PC-9 (cell line): ENCODE data around the gene LMX1B. TPM values are rescaled to one million over a fixed set of nuclear protein-coding genes. Genes with fewer than 3 reads are reported as not detected.

ENCODE experiments used
- BruUV-seq: library from RNA; stranded (reverse); fragments of 400-500 nt; replicated peaks from 2 replicates; lab custom pipeline; 2021; lab: Mats Ljungman, UMichigan
- CTCF ChIA-PET: fragments of 300-600 bp; sonication (Branson Sonifier 250); formaldehyde crosslinking; loops from one replicate; lab custom pipeline; 2022; ENCODE audit warnings: antibody characterized with exemption; lab: Charles Lee
- POLR2A ChIA-PET: fragments of 300-600 bp; sonication (Branson Sonifier 250); formaldehyde crosslinking; loops from one replicate; lab custom pipeline; 2022; ENCODE audit warnings: antibody characterized with exemption; ENCODE audit not compliant: unreplicated experiment; lab: Charles Lee
- DNase-seq, 2 experiments: peaks; one replicate each; pipeline versions ENCODE4 v3.0.0 to v3.0.0-alpha.2; 2015 to 2022; ENCODE audit warnings: mixed read lengths in 1 of 2
- H2AFZ ChIP-seq: fragments of 200-600 bp; sonication (generic); 2 replicates; pipeline ENCODE4 v1.8.1; 2017; ENCODE audit warnings: antibody characterized with exemption
- H3F3A ChIP-seq: fragments of 200-600 bp; sonication (generic); 2 replicates; pipeline ENCODE4 v1.8.1; 2017; ENCODE audit warnings: antibody characterized with exemption, mild to moderate bottlenecking, low read depth; ENCODE audit not compliant: insufficient read depth
- H3K27ac ChIP-seq: fragments of 200-600 bp; sonication (generic); 2 replicates; pipeline ENCODE4 v1.6.1; 2016; ENCODE audit warnings: mixed run types
- H3K27me3 ChIP-seq: fragments of 200-600 bp; sonication (generic); 2 replicates; pipeline ENCODE4 v1.6.1; 2016; ENCODE audit warnings: low read depth, mixed run types; ENCODE audit not compliant: insufficient read depth
- H3K36me3 ChIP-seq: fragments of 200-600 bp; sonication (generic); 2 replicates; pipeline ENCODE4 v1.6.1; 2016; ENCODE audit warnings: low read depth, mixed run types
- H3K4me1 ChIP-seq: fragments of 200-600 bp; sonication (generic); replicated peaks from 2 replicates; pipeline ENCODE4 v1.6.1; 2016; ENCODE audit warnings: mixed run types; ENCODE audit not compliant: insufficient read depth
- H3K4me2 ChIP-seq: fragments of 200-600 bp; sonication (generic); 2 replicates; pipeline ENCODE4 v1.6.1; 2017; ENCODE audit warnings: mixed run types
- H3K4me3 ChIP-seq: fragments of 200-600 bp; sonication (generic); 2 replicates; pipeline ENCODE4 v1.6.1; 2016; ENCODE audit warnings: mixed run types
- H3K79me2 ChIP-seq: fragments of 200-600 bp; sonication (generic); 2 replicates; pipeline ENCODE4 v1.6.1; 2017; ENCODE audit warnings: low read depth, mixed run types
- H3K9me2 ChIP-seq: fragments of 200-600 bp; sonication (generic); 2 replicates; pipeline ENCODE4 v1.8.1; 2017; ENCODE audit warnings: mild to moderate bottlenecking; ENCODE audit not compliant: insufficient read depth
- H3K9me3 ChIP-seq: fragments of 200-600 bp; sonication (generic); 2 replicates; pipeline ENCODE4 v1.8.1; 2016; ENCODE audit warnings: low read depth; ENCODE audit not compliant: insufficient read depth
- H4K20me1 ChIP-seq: fragments of 200-600 bp; sonication (generic); 2 replicates; pipeline ENCODE4 v1.8.1; 2017; ENCODE audit not compliant: insufficient read depth
- EZH2 ChIP-seq: fragments of 200-600 bp; sonication (generic); IDR thresholded peaks from 2 replicates; pipeline ENCODE4 v1.8.0; 2017; ENCODE audit warnings: antibody characterized with exemption, low read depth
- intact Hi-C: fragments of 100-400 bp; cut with micrococcal nuclease; formaldehyde crosslinking; loops from one replicate; pipeline ENCODE4 v1.10.0; 2022; ENCODE audit not compliant: unreplicated experiment
- total RNA-seq: library from RNA; stranded (reverse); gene quantifications from 2 replicates; pipeline ENCODE4 v1.2.3, GENCODE V29; 2021
- TF ChIP-seq, protein P1 (sequence below): fragments of 200-600 bp; sonication (generic); conservative IDR thresholded peaks from 2 replicates; pipeline ENCODE4 v1.6.1; 2017; ENCODE audit warnings: mixed run types, antibody characterized with exemption, mild to moderate bottlenecking, moderate library complexity

LMX1B gene
- total RNA-seq, 1 experiment from 2014 or later, result not detected

DNA sequence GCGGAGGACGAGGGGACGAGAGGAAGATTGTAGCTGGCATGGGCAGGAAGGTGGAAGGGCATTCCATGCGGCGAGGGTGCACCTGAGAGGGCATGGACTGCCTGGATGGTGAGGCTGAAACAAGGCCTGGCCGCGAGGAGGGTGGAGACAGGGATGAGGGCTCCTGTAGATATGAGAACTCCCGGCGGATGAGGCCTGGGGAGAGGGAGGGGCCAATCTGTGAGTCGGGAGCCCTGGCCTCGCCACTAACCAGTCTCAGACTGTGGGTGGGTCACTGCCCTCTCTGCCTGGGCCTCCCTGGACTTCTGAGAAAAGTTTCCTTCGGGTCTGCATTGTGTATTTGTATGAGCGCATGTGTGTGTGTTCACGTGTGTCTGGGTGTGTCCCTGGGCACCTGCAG is 55.4 kb downstream of the LMX1B start:
- Histone ChIP-seq H3K27ac (no peak overlapping the region), H3K4me2 (no peak overlapping the region), H3K4me3 (no peak overlapping the region), H3K79me2 (no peaks in the 10 kb centered on the region), H3K9me3 (no peaks in the 10 kb centered on the region), H3K27me3 (peaks cover 17% of the 10 kb centered on the region), H3K4me1 (peaks cover 16% of the 10 kb centered on the region), H4K20me1 (no peaks in the 10 kb centered on the region), H2AFZ (no peak overlapping the region), H3K36me3 (no peaks in the 10 kb centered on the region), H3K9me2 (no peaks in the 10 kb centered on the region), H3F3A (no peaks in the 10 kb centered on the region; the same call in 1 of the 2 replicates)
- DNase-seq, result no peak
- TF ChIP-seq, protein P1, sequence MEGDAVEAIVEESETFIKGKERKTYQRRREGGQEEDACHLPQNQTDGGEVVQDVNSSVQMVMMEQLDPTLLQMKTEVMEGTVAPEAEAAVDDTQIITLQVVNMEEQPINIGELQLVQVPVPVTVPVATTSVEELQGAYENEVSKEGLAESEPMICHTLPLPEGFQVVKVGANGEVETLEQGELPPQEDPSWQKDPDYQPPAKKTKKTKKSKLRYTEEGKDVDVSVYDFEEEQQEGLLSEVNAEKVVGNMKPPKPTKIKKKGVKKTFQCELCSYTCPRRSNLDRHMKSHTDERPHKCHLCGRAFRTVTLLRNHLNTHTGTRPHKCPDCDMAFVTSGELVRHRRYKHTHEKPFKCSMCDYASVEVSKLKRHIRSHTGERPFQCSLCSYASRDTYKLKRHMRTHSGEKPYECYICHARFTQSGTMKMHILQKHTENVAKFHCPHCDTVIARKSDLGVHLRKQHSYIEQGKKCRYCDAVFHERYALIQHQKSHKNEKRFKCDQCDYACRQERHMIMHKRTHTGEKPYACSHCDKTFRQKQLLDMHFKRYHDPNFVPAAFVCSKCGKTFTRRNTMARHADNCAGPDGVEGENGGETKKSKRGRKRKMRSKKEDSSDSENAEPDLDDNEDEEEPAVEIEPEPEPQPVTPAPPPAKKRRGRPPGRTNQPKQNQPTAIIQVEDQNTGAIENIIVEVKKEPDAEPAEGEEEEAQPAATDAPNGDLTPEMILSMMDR, result no peak
- no peak for TF ChIP-seq EZH2
- CTCF ChIA-PET, result no interaction called here
- intact Hi-C loops, result no loop called here
- no TSS peak for BruUV-seq
- POLR2A ChIA-PET, result no interaction called here

- DNase-seq, result peak in 1 of 2 experiments; percentile 13
- no peaks in the 10 kb centered on the region for H3K9me3 ChIP-seq
- no peak overlapping the region for H3K4me2 ChIP-seq
- no peak for TF ChIP-seq EZH2
- TF ChIP-seq, protein P1, result no peak
- H3K27me3 ChIP-seq, result peaks cover 29% of the 10 kb centered on the region
- CTCF ChIA-PET, result no interaction called here
- intact Hi-C loops, result no loop called here
- no peaks in the 10 kb centered on the region for H3K79me2 ChIP-seq
- no peak overlapping the region for H3K4me3 ChIP-seq
- H3K4me1 ChIP-seq, result peaks cover 8% of the 10 kb centered on the region
- BruUV-seq, result no TSS peak
- no peak overlapping the region for H3K27ac ChIP-seq
- H3K9me2 ChIP-seq, result no peaks in the 10 kb centered on the region
- H2AFZ ChIP-seq, result no peak overlapping the region
- POLR2A ChIA-PET, result no interaction called here
- no peaks in the 10 kb centered on the region; the same call in 1 of the 2 replicates for H3F3A ChIP-seq
- no peaks in the 10 kb centered on the region for H3K36me3 ChIP-seq
- H4K20me1 ChIP-seq, result no peaks in the 10 kb centered on the region
Observed at GRCh38 chr9:126670270-126670669, 56.5 kb downstream of the LMX1B start.

DNA sequence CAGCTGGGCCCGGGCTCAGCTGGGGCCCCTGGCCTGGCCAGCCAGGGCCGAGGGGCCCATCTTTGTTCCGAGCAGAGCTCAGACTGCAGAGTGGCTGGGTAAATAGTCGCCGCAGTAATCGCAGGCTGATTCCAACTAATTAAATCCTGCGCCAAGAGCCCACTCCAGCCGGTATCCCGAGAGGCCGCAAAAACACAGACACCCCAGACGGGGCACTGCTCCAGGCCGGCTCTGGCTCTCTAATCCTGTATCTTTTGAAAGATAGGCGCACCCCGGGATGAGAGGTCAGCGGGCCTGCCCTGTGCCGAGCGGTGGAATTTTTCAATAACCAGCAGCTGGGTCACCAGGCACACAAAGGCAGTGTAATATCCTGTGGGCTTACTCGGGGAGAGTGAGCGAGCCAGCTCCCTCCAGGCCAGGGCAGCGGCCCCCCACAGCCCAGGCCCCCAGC is 57.7 kb downstream of the LMX1B start:
- Histone ChIP-seq H4K20me1 (no peaks in the 10 kb centered on the region), H3K4me1 (0 out of 2 replicates have a peak, but pooled peaks cover 5% of the 10 kb centered on the region), H3K79me2 (no peaks in the 10 kb centered on the region), H3F3A (no peaks in the 10 kb centered on the region; the same call in 1 of the 2 replicates), H3K9me3 (no peaks in the 10 kb centered on the region), H3K4me2 (no peak overlapping the region), H3K27ac (no peak overlapping the region), H3K27me3 (peaks cover 34% of the 10 kb centered on the region), H3K36me3 (no peaks in the 10 kb centered on the region), H3K4me3 (no peak overlapping the region), H2AFZ (no peak overlapping the region), H3K9me2 (no peaks in the 10 kb centered on the region)
- CTCF ChIA-PET, result no interaction called here
- TF ChIP-seq, protein P1, result no peak
- TF ChIP-seq EZH2, result no peak
- DNase-seq, result peak in 1 of 2 experiments; percentile 17
- BruUV-seq, result no TSS peak
- intact Hi-C loops, result no loop called here
- POLR2A ChIA-PET, result no interaction called here
